NCI-H774 (cell line): ENCODE measurements around the gene LIPA.

Experiments
- DNase-seq: peaks from one replicate; lab custom pipeline; 2025; lab: John Stamatoyannopoulos, UW

The LIPA gene

GRCh38 chr10:89238956-89239644 is 12.5 kb downstream of the LIPA start:
- no peak for DNase-seq

GRCh38 chr10:89237849-89238248 is 13.7 kb downstream of the LIPA start:
- DNase-seq = no peak

GRCh38 chr10:89236226-89236797 is 15.3 kb downstream of the LIPA start:
- no peak for DNase-seq

- no peak for DNase-seq
These were observed 16.3 kb downstream of the LIPA start for GRCh38 chr10:89235073-89235798.

- DNase-seq = no peak
These were observed 18.5 kb downstream of the LIPA start for GRCh38 chr10:89233033-89233432.

GRCh38 chr10:89228962-89229361 is 22.6 kb downstream of the LIPA start:
- no peak for DNase-seq

GRCh38 chr10:89228146-89228545 is 23.4 kb downstream of the LIPA start:
- DNase-seq = no peak

- DNase-seq = no peak
These were observed 24.7 kb downstream of the LIPA start for GRCh38 chr10:89226891-89227290.

GRCh38 chr10:89224739-89225443 is 26.7 kb downstream of the LIPA start:
- DNase-seq = no peak

- DNase-seq = no peak
These were observed 29.7 kb downstream of the LIPA start for GRCh38 chr10:89221919-89222318.

- no peak for DNase-seq
These were observed 31.9 kb downstream of the LIPA start for GRCh38 chr10:89219513-89220218.

- peak; percentile 6 for DNase-seq
These were observed 34.3 kb downstream of the LIPA start for GRCh38 chr10:89217057-89217990.

- no peak for DNase-seq
These were observed 35.5 kb downstream of the LIPA start for GRCh38 chr10:89216056-89216455.

- no peak for DNase-seq
These were observed 36.1 kb downstream of the LIPA start for GRCh38 chr10:89215511-89215910.

GRCh38 chr10:89214566-89215165 is 36.9 kb downstream of the LIPA start:
- no peak for DNase-seq

GRCh38 chr10:89213191-89213808 is 38.3 kb downstream of the LIPA start:
- no peak for DNase-seq

- DNase-seq = no peak
These were observed 40.7 kb downstream of the LIPA start for GRCh38 chr10:89210794-89211425.

- no peak for DNase-seq
These were observed 41.9 kb downstream of the LIPA start for GRCh38 chr10:89209718-89210117.

- peak; percentile 4 for DNase-seq
These were observed 43.6 kb downstream of the LIPA start for GRCh38 chr10:89207801-89208551.
